GM12875 (cell line): ENCODE measurements around the gene CIAO2A.
"Not testable (repeated sequence)": the region's sequence is repeated elsewhere in the genome, so short reads cannot be mapped to it uniquely, and the experiment has no call there.

ENCODE experiments used
- H3K4me3 ChIP-seq: one replicate; pipeline ENCODE4 v1.5.1; 2011; ENCODE audit warnings: low read depth, low read length, control low read depth
- CTCF ChIP-seq: IDR thresholded peaks from 2 replicates; pipeline ENCODE4 v1.5.1; 2011; ENCODE audit warnings: low read depth, mild to moderate bottlenecking, control low read depth, inconsistent platforms, low read length, moderate library complexity, borderline replicate concordance; ENCODE audit not compliant: insufficient read depth

CIAO2A gene

DNA sequence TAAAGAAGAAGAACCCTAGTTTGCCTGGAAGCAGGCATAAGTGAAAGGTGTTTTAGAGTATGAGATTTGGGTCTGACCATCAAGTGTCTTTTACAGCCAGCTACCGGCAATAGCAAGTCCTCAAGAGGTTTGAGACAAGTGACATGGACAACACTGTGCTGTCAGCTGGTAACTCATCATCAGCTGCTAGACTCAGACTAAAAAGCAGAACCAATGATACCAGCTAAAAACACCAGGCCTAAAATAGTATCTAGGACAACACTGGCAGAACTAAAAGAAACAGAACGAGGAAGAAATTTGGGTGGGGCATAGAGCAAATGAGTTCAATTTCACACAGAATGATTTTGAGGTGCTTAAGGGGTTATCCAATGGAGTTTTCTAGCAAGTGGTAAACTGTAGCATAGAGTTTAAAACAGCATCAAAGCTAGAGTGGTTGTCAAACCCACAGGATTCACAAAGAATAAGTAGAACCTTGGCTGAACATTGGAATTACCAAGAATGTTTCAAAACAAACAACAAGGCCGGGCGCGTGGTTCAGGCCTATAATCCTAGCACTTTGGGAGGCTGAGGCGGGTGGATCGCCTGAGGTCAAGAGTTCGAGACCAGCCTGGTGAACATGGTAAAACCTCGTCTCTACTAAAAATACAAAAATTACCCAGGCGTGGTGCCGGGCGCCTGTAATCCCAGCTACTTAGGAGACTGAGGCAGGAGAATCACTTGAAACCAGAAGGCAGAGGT, 3.9 kb downstream of the CIAO2A start:
- no peak for TF ChIP-seq CTCF
- no peak overlapping the region for H3K4me3 ChIP-seq

DNA sequence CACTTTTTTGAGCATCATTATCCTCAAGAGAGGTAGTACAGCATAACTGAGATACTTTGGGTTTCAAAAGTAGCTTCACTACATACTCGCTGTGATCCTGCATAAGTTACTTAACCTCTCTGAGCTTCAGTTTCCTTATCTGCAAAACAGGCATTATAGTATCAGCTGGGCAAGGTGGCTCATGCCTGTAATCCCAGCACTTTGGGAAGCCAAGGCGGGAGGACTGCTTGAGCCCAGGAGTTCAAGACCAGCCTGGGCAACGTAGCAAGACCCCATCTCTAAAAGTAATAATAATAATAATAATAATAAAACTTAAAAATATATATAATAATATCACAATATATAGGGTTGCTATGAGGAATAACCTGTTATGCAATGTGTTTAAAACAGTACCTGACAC, 10.9 kb downstream of the CIAO2A start:
- TF ChIP-seq CTCF = no peak
- H3K4me3 ChIP-seq = no peak overlapping the region

DNA sequence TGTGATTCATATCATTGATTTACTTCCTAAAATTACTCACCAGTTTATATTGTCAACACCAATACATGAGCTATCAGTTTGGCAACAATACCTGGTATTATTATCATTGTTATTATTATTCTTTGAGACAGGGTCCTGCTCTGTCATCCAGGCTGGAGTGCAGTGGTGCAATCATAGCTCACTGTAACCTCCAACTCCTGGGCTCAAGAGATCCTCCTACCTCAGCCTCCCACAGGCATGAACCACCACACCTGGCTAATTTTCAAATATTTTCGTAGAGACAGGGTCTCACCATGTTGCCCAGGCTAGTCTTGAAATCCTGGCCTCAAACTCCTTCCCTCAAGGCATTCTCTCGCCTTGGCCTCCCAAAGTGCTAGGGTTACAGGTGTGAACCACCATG, 20.1 kb downstream of the CIAO2A start:
- H3K4me3 ChIP-seq = not testable (repeated sequence)

DNA sequence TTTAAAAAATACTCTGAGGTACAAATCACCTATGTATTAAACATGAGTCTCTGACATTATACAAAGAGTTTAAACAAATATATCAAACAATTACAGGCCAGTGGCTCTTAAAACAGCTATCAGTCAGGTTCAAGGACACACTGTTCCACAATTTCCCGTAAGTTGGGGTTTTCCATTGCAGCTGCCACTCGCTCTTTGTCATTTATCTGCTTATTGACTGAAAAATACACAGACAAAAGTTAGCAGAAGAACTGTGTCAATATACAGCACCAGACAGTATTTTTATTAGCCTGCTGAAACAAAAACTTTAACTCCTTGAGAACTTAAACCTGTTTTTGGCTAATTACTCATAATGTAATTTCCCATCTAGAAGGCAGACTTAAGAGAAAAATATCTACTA, 20.8 kb downstream of the CIAO2A start:
- no peak for TF ChIP-seq CTCF
- no peak overlapping the region for H3K4me3 ChIP-seq

GRCh38 chr15:64071931-64072765, 21.5 kb downstream of the CIAO2A start:
- H3K4me3 ChIP-seq = no peak overlapping the region
- no peak for TF ChIP-seq CTCF

- no peak overlapping the region for H3K4me3 ChIP-seq
- no peak for TF ChIP-seq CTCF
Observed at GRCh38 chr15:64070965-64071851, 22.4 kb downstream of the CIAO2A start.

DNA sequence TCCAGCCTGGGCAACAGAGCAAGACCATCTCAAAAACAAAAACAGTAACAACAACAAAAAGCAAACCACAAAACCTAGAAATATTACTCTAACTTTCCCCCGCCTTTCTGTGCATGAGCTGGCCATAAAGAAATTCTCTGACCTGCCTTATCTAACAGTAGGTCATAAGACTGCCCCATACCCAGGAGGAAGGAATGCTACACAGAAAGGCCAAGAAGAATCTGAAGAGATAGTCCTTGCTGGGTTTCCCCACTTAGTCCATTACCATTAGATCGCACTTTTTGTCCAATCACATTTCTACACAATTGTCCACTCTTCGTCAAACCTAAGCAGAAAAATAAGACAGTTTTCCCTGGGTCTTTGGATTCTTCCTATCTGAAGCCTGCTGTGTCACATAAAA, 23.5 kb downstream of the CIAO2A start:
- H3K4me3 ChIP-seq = no peak overlapping the region
- TF ChIP-seq CTCF = no peak
